Measurements from ENCODE around the gene PAX8.

Gene PAX8

DNA sequence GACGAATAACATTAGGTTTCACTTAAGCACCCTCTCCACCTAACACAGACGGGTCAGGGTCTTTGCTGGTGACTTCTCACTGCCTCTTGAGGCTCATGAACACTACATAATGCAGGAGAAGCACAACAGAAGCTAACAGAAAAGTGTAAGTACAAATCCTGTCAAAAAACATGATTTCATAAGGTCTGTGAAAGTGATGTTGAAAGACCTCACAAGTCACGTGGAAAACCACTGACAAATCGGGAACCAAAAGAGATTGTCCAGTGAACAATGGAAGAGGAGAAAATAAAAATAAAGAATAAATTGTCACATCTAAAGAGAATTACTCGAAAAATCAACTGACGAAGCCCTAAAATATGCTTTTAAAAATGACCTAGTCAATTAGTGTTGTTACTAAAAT lies 91.0 kb downstream of the PAX8 start:
- in situ Hi-C loops (cut with MboI; ENCODE audit: low sequenced_read_pairs), result no loop called here

- in situ Hi-C loops (cut with MboI; ENCODE audit: low sequenced_read_pairs), result no loop called here
Observed at GRCh38 chr2:113186433-113186796, 92.3 kb downstream of the PAX8 start.

DNA sequence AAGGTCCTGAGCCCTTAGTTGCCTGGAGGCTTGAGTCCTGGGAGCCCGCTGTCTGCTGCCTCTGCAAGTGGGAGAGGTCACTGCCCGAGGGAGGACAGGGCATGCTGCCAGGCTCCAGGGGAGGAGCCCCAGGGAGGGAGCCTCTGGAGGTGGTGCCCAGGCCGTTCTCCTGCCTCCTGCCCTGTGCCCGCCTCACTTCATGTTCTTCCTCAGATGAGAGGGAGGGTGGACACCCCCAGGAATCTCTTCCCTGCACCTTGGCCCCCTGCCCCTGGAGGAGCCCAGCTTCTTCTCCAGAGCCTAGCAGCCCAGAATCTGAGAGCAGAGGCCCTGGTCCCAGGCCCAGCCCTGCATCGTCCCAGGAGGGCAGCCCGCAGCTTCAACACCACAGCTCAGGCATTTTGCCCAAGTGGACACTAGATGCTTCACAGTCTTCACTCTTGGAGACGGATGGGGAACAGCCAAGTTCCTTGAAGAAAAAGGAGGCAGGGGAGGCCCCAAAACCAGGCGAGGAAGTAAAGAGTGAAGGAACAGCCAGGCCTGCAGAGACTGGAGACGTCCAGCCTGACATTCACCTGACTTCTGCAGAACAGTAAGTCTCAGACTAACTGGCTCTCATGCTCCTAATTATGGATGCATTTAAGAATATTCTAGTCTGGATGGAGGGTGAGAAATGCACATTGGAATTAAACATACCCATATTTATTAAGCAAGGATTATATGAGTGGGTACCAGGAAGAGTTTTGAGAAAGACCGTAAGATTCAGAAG lies 92.9 kb downstream of the PAX8 start:
- in situ Hi-C loops (cut with MboI; ENCODE audit: low sequenced_read_pairs), result no loop called here

DNA sequence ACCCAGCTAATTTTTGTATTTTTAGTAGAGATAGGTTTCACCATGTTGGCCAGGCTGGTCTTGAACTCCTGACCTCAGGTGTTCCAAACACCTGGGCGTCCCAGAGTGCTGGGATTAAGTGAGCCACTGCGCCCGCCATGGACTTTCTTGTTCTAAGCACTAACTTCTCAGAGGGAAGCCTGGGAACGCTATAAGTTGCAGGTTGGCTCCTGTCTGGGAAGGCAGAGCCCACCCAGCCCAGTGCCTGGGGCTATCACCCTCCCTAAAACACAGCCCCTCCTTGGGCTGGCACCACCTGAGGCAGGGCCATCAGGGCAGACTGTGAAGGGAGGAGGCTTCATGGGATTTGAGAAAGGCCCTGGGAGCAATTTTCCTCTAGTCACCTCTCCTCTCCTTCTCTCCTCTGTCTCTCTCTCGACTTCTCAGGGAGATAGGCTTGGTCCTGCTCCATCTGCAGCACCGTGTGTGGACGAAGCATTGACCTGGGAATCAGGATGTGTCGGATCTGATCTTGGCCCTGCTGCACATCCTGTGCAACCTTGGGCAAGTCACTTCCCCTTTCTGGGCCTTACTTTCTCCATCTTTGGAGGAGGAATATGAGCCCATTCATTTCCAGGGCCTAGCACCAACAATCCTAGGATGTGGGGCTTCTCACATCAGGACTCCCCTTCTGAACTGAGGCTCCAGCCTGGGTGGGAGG lies 94.0 kb downstream of the PAX8 start:
- in situ Hi-C loops (cut with MboI; ENCODE audit: low sequenced_read_pairs), result no loop called here

GRCh38 chr2:113183703-113184102 lies 95.0 kb downstream of the PAX8 start:
- in situ Hi-C loops (cut with MboI; ENCODE audit: low sequenced_read_pairs), result no loop called here

- in situ Hi-C loops (cut with MboI; ENCODE audit: low sequenced_read_pairs), result no loop called here
Observed at GRCh38 chr2:113183264-113183663, 95.5 kb downstream of the PAX8 start.

GRCh38 chr2:113182471-113183260 lies 96.1 kb downstream of the PAX8 start:
- in situ Hi-C loops (cut with MboI; ENCODE audit: low sequenced_read_pairs), result no loop called here

DNA sequence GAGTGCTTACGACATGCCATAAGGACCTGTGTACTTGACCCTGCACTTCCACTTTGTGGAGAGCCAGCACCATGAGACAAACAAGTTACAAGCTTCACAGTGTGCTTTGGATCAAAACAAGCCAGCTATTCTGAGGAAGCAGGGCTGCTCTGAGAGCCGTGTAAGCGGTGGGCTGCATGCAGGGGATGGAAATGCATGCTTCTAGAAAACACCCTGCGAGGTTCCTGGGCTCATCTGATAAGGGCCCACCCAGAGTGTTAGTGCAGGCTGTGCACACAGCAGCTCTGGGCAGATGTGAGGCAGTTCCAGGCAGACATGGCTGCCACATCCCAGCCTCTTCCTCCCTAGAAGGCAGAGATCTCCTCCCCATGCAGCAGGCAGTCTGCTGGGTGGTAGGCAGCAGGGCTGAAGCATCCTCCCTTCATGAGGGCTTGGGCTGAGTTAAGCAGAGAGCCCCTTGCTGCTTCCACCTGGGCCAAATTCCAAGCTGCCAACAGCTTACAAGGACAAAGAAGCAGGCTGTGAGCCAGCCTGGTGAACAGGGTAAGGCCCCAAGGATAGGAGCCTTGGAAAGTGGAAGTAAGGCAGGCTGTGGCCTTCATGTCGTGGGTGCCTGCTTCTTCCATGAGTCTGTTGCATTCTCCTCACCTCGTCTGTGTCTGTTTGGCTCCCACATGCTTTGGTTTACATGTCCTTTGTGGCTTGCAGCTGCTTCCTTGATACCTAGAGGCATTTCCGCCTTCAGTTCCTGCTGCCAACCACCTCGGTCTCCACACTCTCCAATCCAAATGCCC lies 97.3 kb downstream of the PAX8 start:
- in situ Hi-C loops (cut with MboI; ENCODE audit: low sequenced_read_pairs), result no loop called here

- in situ Hi-C loops (cut with MboI; ENCODE audit: low sequenced_read_pairs), result no loop called here
Observed at GRCh38 chr2:113180131-113180946, 98.4 kb downstream of the PAX8 start.

DNA sequence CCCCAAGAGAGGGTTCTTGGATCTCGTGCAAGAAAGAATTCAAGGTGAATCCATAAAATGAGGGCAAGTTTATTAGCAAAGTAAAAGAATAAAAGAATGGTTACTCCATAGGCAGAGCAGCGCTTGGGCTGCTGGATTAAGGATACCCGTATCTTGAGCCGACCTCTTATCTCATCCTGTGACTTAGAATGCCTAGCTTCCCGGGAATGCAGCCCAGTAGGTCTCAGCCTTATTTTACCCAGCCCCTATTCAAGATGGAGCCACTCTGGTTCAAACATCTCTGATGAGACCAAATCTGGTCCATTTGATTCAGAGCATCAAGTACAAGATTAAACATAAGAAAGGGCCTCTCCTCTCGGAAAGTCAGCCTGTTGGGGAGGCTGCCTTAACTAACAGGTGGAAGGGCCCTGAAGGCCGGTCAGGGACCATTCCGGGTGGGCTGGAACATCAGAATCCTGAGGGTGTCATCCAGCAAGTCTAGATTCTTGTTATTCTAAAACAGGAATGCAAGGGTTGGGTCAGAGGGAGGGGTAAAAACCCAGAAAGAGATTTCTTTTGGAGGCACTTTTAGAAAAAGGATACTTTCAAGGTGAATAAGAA lies 99.2 kb downstream of the PAX8 start:
- in situ Hi-C loops (cut with MboI; ENCODE audit: low sequenced_read_pairs), result no loop called here

- in situ Hi-C loops (cut with MboI; ENCODE audit: low sequenced_read_pairs), result no loop called here
Observed at GRCh38 chr2:113178891-113179290, 99.8 kb downstream of the PAX8 start.

GRCh38 chr2:113178069-113178746 lies 100.5 kb downstream of the PAX8 start:
- in situ Hi-C loops (cut with MboI; ENCODE audit: low sequenced_read_pairs), result no loop called here

DNA sequence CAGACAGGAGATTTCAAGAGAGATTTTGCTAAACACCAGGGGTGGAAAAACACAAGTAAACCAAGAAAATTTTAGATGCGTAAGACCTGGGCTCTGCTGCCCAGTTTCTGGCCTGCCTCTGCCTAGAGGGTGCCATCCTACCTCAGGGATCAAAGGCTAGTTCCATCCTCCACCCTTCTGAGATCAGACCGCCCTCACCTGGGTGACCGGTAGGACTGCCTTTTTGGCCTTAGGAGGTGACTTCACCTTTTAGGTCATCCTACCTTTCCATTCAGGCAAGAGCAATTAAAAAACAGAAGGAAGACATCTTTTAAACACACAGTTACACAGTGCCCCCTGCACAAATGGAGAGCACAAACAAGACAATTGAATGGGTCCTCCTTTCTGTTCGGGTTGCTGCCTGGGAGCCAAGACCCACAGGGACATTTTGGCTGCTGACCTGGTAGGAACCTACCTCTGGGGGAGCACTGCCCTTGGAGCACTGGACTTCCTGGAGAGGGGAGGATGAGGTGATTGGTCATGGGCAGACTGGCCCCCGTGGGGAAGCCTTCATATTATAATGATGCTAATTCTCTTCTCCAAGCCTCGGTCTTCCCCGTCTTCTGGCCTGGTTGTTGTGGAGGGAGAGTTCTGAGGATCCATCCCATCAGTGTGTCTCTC lies 101.9 kb downstream of the PAX8 start:
- in situ Hi-C loops (cut with MboI; ENCODE audit: low sequenced_read_pairs), result no loop called here

GRCh38 chr2:113175736-113176695 lies 102.7 kb downstream of the PAX8 start:
- in situ Hi-C loops (cut with MboI; ENCODE audit: low sequenced_read_pairs), result no loop called here

DNA sequence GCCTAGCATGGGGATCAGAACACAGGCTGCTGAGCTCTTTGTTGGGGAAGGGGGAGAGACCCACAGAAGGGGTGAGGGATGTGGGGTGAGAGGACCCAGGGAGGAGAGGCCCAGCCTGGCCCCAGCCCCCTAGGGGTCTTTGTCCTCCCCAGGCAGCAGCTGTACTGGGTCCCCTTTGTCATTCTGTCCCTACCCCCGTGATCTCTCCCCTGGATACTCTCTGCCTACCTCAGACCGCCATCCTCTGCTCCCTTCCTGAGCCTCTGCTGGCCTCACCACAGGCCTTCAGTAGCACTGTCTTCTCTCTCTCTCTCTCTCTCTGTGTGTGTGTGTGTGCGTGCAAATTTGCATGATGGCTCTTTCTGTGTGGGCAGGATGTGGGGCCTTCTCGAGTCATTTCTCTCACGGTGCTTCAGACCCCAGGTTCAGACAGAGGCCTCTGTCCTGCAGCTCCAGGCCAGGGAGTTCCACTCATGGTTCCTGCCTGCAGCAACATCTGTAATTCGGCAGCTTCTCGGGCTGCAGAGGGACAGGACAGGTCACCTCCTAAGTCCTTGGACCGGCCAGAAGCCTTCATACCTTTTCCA lies 103.6 kb downstream of the PAX8 start:
- in situ Hi-C loops (cut with MboI; ENCODE audit: low sequenced_read_pairs), result no loop called here

DNA sequence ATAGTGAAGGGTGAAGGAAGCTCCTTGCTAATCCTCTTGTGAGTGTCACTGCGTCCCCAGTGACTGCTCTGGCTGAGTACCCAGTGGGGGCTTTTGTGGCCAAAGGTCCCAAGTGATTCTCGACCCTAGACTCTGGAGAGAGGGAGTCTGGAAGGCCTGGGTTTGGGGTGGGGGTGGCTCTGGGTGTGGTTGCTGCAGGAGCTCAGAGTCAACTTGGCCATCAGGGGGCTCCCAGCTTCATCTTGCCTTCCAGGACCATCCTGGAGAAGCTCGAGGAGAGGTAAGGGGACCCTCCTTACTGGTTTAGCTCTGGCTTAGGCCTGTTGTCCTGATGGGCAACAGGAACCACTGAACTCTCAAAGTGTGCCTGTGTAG lies 104.4 kb downstream of the PAX8 start:
- in situ Hi-C loops (cut with MboI; ENCODE audit: low sequenced_read_pairs), result no loop called here

All from HL-60/S4 treated with retinoic acid at 250 ng/mL for 4 days and 3 days (cell line).